Measurements from ENCODE around the gene GTF3A. TPM values are rescaled to one million over a fixed set of nuclear protein-coding genes. Genes with fewer than 3 reads are reported as not detected.

The GTF3A gene
- total RNA-seq, 1 donor from 2014 or later = 235 TPM

DNA sequence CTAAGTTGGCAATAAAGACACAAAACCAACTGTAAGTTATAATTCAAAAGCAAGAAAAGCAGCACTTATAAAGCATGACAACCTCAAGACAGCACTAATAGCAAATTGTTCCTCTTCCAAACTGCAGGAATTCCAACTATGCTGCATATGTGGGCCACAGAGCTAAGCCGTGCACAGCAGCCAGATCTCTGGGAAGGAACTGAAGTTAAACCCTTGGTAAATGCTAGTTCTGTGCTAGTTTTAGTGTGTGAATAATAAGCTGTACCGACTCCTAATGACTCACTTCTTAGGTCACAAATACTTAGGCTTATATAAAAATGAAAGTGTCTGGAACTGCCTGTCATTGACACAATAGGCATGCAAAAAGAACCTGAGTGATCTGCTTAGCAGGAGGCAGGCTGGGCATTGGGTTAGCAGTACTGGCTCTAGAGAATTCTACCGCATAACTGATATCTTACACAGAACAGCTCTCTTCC, 21.2 kb upstream of the GTF3A start:
- intact Hi-C loops (cut with DNase I) = loop anchor here (10.0 kb wide), 1 partner anchor 312 kb away; no protein-coding TSS in a partner anchor
- ATAC-seq = peak; percentile 53
- DNase-seq (ENCODE audit: missing footprints) = no peak

DNA sequence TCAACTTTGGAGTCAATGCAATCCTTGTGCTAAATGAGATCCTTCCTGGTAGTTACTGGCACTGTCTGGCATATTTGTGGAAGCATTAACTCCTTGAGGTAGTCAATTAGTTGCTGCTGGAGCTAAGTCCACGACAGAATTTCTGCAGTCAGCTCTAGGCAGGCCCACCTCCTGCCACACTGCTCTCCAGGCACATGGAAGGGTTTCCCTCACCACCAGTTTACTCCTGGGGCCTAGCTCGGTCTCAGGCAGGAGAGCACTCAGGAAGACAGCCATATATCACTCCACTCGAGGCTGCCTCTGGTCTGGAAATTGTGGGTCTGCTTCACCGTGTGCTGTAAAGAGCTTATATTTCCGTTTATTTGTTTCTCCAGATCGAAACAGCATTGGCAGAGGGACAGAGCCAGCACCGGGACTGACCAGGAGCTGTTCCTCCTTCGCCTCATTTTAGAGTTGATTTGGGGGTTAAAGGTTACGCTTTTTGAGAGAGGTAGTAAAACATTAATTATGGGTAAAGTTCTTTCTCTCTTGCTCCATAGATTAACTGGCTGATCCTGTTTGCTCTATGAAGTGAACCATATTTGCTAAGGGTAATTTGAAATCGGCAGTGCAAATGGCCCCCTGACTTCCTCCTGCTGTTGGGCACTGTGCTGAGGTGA, 20.6 kb upstream of the GTF3A start:
- intact Hi-C loops (cut with DNase I) = loop anchor here (10.0 kb wide), 1 partner anchor 311 kb away; no protein-coding TSS in a partner anchor
- no peak for DNase-seq (ENCODE audit: missing footprints)
- ATAC-seq = no peak

DNA sequence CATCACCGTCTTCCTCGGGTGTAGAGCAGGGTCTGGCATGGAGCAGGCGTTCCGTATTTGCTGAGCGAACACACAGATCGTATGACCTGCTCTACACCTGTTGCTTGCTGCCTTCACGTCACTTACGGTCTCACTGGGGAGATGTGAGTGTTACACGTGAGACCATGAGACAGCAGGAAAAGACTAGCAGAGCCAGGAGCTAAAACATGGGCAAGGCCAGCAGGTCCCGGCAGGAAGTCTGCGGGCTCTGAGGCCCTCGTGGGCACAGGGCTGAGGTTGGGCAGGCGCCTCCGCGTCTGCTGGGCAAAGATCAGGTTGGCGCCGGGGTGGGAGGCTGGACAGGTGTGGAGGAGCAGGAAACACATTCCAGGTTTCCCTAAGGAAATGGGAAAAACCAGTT, 19.7 kb upstream of the GTF3A start:
- DNase-seq (ENCODE audit: missing footprints) (no peak), ATAC-seq (no peak)
- intact Hi-C loops (cut with DNase I) = loop anchor here (10.0 kb wide), 1 partner anchor 310 kb away; no protein-coding TSS in a partner anchor

DNA sequence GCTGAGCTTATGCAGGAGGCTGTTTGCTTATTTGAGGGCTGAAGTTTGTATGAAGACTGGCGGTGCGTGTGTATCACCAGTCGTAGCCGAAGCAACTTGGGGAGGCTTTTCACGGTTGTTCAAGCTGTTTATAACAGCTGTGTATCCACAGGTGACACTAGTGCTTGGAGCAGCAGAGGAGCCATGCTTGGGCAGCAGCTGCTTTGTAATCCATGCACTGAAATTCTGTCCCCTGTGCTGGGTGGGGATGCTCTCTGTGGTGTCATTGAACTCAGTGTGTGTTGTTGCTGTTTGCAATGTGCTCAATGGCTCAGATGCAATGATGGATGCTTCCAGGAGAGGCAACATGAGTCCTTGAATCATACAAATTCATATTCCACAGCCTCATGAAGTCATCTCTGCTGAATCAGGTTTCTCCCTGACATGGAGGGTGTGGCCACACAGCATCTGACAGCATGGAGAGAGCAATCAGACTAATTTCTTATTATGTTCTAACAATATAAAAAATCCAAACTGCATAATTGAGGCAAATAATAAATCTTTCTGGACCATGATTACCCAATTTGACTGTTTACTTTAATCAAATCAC, 18.8 kb upstream of the GTF3A start:
- intact Hi-C loops (cut with DNase I) = loop anchor here (10.0 kb wide), 1 partner anchor 309 kb away; no protein-coding TSS in a partner anchor
- ATAC-seq (no peak), DNase-seq (ENCODE audit: missing footprints) (no peak)

DNA sequence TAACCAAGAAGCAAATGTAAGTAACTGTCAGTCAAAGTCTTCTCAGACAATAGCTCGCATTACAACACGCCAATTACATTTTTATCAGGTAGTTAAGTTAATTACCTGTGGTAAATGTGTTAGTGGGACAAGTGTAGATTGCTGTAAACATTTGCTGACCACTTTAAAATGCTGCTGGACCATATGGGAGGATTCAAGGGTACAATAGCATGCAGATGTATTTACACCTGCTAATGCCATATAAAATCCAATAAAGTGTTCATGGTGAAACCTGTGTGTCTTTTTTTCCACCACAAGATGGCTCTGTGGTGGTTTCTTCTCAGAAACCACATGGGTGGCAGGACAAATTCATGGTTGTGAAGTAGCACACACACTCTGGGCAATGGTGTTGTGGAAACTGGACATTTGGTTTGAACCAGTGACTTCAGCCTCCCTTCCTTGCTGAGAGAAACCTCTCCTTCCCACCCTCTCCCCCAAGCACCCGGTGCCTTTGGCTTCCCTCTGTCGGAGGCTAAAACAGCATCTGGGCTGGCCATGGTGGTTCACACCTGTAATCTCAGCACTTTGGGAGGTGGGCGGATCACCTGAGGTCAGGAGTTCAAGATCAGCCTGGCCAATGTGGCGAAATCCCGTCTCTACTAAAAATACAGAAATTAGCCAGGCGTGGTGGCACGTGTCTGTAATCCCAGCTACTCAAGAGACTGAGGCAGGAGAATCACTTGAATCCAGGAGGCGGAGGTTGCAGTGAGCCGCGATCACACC, 18.1 kb upstream of the GTF3A start:
- DNase-seq (ENCODE audit: missing footprints) = no peak
- intact Hi-C loops (cut with DNase I) = loop anchor here (10.0 kb wide), 1 partner anchor 308 kb away; no protein-coding TSS in a partner anchor
- no peak for ATAC-seq

DNA sequence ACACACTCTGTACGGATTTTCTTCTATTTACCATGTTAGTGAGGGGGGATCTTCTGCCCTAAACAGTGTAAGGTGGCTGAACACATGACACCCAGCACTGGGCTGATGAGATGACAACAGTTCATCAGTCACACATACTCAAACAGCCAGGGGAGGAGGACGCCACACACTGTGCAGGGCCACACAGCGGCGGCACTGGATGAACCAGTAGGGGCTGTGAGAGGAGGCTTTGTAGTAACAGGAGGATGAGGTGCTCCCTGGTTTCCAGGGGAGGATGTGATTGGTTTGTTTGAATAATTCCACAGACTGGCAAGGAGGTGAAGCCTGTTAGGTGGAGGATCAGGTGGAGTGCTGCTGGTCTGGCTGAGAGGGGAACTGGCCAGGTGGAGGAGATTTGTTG, 16.3 kb upstream of the GTF3A start:
- intact Hi-C loops (cut with DNase I) = loop anchor here (10.0 kb wide), 1 partner anchor 307 kb away; no protein-coding TSS in a partner anchor
- ATAC-seq (peak; percentile 26), DNase-seq (ENCODE audit: missing footprints) (no peak)

DNA sequence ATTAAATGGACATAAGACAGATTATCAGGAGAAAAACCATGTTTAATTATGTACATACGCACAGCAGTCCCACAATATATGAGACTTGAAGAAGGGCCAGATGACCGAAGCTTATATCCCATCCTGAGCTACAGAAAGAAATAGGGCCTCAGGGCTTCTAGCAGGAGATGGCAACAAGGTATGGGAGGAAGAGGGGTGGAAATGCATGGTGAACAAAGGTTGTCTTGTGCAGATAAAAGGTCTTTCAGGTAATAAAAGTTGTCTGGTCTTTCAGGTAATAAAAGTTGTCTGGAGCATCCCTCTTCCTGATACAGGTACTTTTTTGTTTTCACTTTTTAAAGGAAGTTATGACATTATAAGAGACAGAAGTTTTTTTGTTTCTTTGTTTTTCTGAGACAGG, 15.4 kb upstream of the GTF3A start:
- intact Hi-C loops (cut with DNase I) = loop anchor here (10.0 kb wide), 1 partner anchor 306 kb away; no protein-coding TSS in a partner anchor
- no peak for DNase-seq (ENCODE audit: missing footprints)
- ATAC-seq = no peak

DNA sequence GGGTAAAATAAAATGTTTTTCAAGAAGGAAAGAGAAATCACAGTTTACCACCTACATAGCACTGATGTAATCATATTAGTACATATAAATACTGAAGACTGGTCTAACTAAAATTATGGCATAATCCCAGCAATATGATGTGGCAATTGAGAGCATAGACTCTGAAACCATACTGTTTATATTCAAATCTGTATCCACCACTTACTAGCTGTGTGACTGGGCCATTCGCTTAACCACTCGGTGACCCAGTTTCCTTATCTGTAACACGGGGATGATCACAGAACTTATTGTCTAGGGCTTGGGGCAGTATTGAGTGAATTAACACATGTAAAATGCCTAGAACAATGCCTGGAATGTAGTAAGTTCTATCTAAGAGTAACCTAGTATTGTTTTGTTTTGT, 13.1 kb upstream of the GTF3A start:
- intact Hi-C loops (cut with DNase I) = no loop called here
- DNase-seq (ENCODE audit: missing footprints) (no peak), ATAC-seq (no peak)

DNA sequence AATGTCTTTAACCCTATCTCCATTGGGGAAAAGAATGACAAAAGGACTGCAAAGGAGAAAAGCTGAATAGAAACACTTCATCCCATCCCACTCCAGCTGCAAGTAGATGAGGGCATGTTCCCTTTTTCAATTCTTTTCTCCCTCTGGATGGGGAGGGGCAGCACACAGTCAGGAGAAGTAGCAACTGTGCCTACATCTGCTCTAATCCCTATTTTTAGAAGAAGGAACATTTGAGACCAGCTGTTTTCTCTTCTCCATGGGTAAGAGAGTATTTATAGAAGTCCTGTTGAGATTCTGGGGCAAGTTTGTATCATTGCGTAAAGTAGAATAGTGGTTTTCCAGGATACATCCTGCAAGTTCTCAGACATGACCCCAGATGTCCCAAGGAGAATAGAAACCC, 9.3 kb upstream of the GTF3A start:
- intact Hi-C loops (cut with DNase I) = no loop called here
- ATAC-seq = peak; percentile 81
- DNase-seq (ENCODE audit: missing footprints) = no peak

DNA sequence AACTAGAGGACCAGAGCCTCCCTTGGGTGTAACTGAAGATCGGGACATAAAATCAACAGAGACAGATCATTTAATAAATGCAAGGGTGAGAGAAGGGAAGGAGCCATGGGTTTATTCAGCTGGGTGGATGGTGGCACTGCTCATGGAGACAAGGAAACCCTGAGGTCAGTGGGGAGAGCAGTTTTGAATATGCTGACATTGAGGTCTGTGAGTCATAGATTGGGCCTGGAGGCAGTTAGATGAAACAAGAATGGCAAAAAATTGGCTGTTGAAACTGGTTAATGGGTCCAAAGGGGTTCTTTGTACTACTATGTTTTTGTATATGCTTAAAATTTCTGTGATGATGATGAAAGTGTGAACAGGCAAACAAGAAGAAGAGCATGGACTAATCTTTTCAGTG, 5.1 kb upstream of the GTF3A start:
- ATAC-seq (no peak), DNase-seq (ENCODE audit: missing footprints) (no peak)
- intact Hi-C loops (cut with DNase I) = no loop called here

DNA sequence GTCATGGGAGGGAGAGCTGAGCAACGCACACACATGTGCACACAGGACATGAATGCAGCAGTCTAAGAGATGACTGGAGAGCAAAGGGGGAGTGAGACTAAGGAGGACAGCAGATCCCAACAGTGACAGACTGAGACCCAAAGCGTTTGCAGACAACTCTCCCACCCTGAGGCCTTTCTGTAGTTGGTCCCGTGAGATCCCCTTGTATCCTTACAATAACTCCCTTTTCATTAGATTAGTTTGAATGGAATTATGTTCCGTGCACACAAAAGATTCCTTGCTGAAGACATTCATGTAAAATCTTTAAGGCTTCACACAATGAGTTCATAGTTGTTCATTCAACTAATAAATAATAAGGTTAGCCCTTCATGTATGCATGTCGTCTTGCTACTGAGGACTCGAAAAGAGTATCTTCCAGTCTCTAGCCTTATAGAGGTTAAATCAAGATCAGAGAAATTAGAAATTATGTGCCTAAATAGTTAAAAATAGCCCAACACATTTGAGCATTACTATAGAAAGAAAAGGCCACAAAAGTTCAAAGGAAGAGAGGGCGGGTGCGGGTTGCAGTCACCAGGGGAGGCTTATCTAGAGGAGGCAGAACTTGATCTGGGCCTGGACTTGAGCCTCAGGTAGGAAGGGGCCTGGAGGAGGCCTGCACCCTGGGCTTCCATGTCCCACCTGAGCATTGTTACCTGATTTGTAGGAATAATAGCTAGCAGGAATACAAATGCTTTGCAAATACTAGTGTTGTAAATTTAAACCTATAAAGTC, 3.1 kb upstream of the GTF3A start:
- intact Hi-C loops (cut with DNase I) = loop anchor here (10.0 kb wide), 1 partner anchor 204 kb away; the partner anchor contains the start of genes LNX2 and POLR1D
- ATAC-seq (no peak), DNase-seq (ENCODE audit: missing footprints) (no peak)

DNA sequence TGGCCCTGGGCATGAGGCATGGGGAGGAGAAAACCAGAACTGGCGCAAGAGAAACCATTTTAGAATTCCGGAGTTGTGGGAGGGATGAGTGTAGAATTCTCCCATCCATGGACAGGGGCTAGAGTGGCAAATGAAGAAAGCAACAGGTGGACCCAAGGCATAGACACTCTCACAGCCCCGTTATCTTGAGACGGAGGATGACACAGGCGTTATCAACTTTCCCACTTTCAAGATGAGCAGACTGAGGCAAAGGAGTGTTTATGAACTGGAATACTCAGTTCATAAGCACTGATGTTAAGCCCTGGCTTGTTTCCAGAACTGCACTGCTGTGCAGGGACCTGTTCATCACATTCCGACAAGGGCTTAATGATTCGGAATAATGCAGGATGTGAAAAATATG, 1.1 kb upstream of the GTF3A start:
- DNase-seq (ENCODE audit: missing footprints) (no peak), ATAC-seq (no peak)
- intact Hi-C loops (cut with DNase I) = loop anchor here (10.0 kb wide), 1 partner anchor 201 kb away; the partner anchor contains the start of genes LNX2 and POLR1D

DNA sequence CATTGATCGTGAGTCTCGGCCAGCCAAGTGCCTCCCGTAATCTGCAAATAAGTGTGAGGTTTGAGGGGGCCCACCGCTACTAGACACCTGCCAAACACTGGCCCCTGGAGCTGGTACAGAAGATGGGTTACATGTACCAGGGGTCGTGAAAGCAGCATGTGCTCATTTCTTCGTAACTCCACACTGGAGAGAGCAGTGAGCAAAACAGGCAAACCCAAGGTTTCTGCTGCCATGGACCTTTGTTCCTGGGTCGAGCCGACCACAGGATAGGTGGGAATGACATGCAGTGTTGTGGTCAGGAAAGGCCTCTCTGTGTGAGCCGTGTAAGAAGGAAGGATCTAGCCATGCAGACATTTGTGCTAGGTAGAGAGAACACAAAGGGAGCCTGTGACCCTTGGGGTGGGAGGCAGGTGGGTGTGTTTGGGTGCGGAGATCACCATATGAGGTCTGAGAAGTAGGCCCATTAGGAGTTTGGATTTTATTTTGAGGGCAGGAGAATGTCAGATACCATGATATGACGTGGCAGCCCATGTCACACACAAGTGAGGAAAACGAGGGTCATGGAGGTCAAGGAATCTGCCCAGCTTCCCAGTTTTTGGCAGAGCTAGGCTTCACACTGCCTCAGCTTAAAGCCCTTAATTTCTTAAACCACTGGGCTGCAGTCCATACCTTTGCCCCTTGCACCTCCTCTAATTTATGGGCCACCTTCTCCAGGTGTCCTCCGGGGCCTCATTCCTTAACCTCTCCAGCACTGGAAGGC, 919 bp downstream of the GTF3A start:
- DNase-seq (ENCODE audit: missing footprints) (no peak), ATAC-seq (peak; percentile 0)
- intact Hi-C loops (cut with DNase I) = loop anchor here (10.0 kb wide), 1 partner anchor 199 kb away; the partner anchor contains the start of genes LNX2 and POLR1D

DNA sequence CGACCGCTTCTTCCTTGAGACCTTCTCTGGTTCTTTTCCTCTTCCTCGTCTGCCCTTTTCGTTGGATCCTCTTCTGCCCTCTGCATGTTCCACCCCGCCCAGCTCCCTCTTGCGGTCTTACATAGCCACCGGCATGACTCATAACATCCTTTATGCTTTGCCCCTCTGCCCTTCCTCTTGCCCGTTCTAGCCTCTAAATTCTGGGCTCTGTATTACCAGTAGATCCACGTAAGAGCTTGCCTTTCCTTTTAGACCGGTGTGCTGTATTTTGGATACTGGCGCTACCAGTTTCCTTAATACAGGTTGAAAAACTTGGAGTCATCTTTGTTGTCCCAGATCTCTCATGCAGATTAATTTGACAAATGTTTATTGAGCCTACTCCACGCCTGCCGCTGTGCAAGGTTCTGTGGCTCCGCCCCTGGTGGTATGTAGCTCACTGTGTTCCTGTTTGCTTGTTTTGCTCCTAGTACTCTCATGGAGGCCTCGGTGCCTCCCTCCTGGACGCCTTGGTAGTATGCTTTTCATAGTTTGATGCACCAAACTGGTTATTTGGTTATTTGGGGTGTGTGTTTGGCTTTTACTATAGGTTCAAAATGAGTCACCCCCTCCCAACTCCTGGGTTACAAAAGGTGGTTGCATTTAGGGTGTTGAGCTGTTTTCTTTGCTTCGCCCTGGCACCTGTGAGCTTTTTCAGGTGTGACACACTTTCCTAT, 1.7 kb downstream of the GTF3A start:
- ATAC-seq (peak; percentile 58), DNase-seq (ENCODE audit: missing footprints) (peak; percentile 88)
- intact Hi-C loops (cut with DNase I) = loop anchor here (10.0 kb wide), 1 partner anchor 199 kb away; the partner anchor contains the start of genes LNX2 and POLR1D

DNA sequence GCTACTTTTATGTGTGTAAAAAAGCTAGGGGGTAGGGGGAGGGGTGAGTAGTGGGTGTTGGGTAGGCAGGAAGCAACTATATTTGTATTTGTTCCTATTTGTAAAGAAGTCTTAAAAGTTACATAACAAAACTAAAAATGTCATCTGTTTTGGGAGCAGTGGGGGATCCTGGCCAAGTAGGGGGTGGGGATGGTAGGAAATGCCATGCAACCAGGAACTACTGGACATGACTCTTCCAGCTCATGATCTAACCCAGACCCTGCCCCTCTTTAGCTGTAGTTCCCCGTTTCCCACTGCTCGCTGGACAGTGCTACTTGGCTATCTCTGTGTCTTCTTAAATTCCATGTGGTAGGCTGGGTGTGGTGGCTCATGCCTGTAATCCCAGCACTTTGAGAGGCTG, 3.2 kb downstream of the GTF3A start:
- intact Hi-C loops (cut with DNase I) = loop anchor here (10.0 kb wide), 1 partner anchor 197 kb away; the partner anchor contains the start of genes LNX2 and POLR1D
- DNase-seq (ENCODE audit: missing footprints) = no peak
- ATAC-seq = no peak

DNA sequence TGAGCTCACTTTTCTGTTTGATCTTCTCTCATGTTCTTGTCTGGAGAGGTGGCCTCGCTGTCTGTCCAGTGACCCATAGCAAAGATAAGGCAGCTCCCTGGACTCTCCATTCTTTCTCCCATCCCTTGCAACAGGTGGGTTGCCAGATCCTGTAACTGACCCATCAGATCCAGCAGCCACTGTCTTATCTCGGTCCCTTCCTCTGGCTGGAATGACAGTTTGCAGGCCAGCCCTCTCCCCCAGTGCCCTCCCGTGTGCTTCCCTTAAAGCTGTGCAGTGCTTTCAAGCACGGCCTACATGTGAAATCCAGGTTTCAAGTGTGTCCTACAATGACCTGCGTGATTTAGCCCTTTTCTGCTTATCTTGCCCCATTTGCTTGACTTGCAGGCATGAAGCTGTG, 3.7 kb downstream of the GTF3A start:
- intact Hi-C loops (cut with DNase I) = loop anchor here (10.0 kb wide), 1 partner anchor 197 kb away; the partner anchor contains the start of genes LNX2 and POLR1D
- DNase-seq (ENCODE audit: missing footprints) (no peak), ATAC-seq (no peak)

DNA sequence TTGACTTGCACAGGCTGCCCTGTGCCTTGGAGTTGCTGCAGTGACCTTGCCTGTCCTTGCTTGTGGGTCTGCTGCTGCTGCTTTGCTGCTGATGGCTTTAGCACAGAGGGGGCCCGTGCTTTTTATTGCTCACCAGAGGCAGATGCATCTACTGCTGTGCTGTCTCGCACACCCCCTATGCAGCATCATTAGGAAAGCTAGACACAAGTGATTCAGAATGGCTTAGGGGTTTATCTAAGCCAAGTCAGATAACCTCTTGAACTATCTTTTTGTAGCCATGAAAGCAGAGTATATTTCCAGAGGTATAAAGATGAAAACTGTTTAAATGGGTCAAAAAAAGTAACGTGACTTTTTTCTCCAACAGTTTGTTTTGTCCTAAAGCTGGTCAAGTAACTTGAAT, 7.8 kb downstream of the GTF3A start:
- no peak for ATAC-seq
- intact Hi-C loops (cut with DNase I) = no loop called here
- DNase-seq (ENCODE audit: missing footprints) = no peak

Data from Right ventricle myocardium inferior (tissue), 1 donor.